NOMO-1 (cell line): ENCODE data around the gene DLK1.

Experiments used
- DNase-seq, 2 experiments: peaks; one replicate each; lab custom pipeline; 2025; ENCODE audit not compliant: unreplicated experiment in 2 of 2; lab: John Stamatoyannopoulos, UW

The DLK1 gene

GRCh38 chr14:100787659-100788058, 61.0 kb downstream of the DLK1 start:
- DNase-seq = no peak
